Adrenal gland (tissue), 12 donors: ENCODE data around the gene AARSD1. TPM values are rescaled to one million over a fixed set of nuclear protein-coding genes. Genes with fewer than 3 reads are reported as not detected.

Experiments used
- DNase-seq, 7 donors: peaks; one replicate each; pipeline ENCODE4 v3.0.0-alpha.2; 2019 to 2020
- H3K27ac ChIP-seq, 5 donors: fragments of 200-600 bp; sonication (generic) in 4 of 5; 1 replicate in 3 of 5; 2 replicates in 2 of 5; pipeline versions ENCODE4 v1.5.1 to v1.8.0; 2016 to 2020; ENCODE audit warnings: mild to moderate bottlenecking in 1 of 5
- H3K27me3 ChIP-seq: fragments of 200-600 bp; 2 replicates; pipeline ENCODE4 v1.8.0; 2021
- H3K36me3 ChIP-seq, 2 donors: fragments of 200-600 bp; replicated peaks in 1 of 2; 1 replicate in 1 of 2; 2 replicates in 1 of 2; pipeline versions ENCODE4 v1.5.1 to v1.8.0; 2018 to 2022
- H3K4me1 ChIP-seq, 2 donors: fragments of 200-600 bp; replicated peaks in 1 of 2; 1 replicate in 1 of 2; 2 replicates in 1 of 2; pipeline versions ENCODE4 v1.5.1 to v1.8.0; 2018 to 2021
- H3K4me3 ChIP-seq, 4 donors: fragments of 200-600 bp; sonication (generic) in 3 of 4; one replicate each; pipeline ENCODE4 v1.5.1; 2016 to 2018
- H3K9me3 ChIP-seq, 3 donors: fragments of 200-600 bp; sonication (generic) in 1 of 3; replicated peaks in 1 of 3; 1 replicate in 2 of 3; 2 replicates in 1 of 3; pipeline versions ENCODE4 v1.5.1 to v1.8.0; 2016 to 2021
- POLR2A ChIP-seq, 2 donors: fragments of 450-650 bp; IDR thresholded peaks; one replicate each; pipeline ENCODE4 v1.6.1; 2017; ENCODE audit warnings: antibody characterized with exemption in 2 of 2, mild to moderate bottlenecking in 2 of 2, moderate library complexity in 1 of 2
- WGBS, 4 donors: extraction: QIAGEN DNeasy Blood & Tissue Kit in 2 of 4; methylation state at CpG; one replicate each; pipeline versions ENCODE4 v1.1.5 to v1.1.7; 2013 to 2017; 5-methylcytosine and 5-hydroxymethylcytosine counted together
- intact Hi-C, 2 donors: fragments of 100-400 bp; cut with DNase I; formaldehyde crosslinking; loops; one replicate each; pipeline versions ENCODE4 v1.14.1 to v1.15.0; 2022 to 2023
- polyA plus RNA-seq, 3 donors: library from polyadenylated mRNA; stranded (reverse); fragments of 200-250 nt in 2 of 3; fragments of 350-450 nt in 1 of 3; fragmentation: Illumina TruSeq in 1 of 3; extraction: RNeasy Lipid Tissue Mini Kit (QIAGEN cat#74804) in 1 of 3; gene quantifications; one replicate each; pipeline ENCODE4 v1.2.3, GENCODE V29; 2013 to 2014
- total RNA-seq, 9 donors: library from RNA; depleted of rRNA in 4 of 9; stranded (reverse); fragments of >200 nt in 4 of 9; fragments of 120-200 nt in 1 of 9; fragmentation: NEBNext Ultra II Directional in 1 of 9; extraction: Animal tissue kit (Norgen Biotek cat#: 25700) in 1 of 9; gene quantifications; one replicate each; pipeline versions ENCODE4 v1.1.0 to v1.2.4, GENCODE V29; 2013 to 2023
- TF ChIP-seq, protein P1 (sequence below), 6 experiments: fragments of 450-650 bp in 4 of 6; fragments of 200-600 bp in 2 of 6; sonication (generic) in 1 of 6; IDR thresholded peaks; 1 replicate in 5 of 6; 2 replicates in 1 of 6; pipeline versions ENCODE4 v1.5.1 to v1.8.0; 2016 to 2021; ENCODE audit warnings: antibody characterized with exemption in 6 of 6, mild to moderate bottlenecking in 2 of 6, moderate library complexity in 1 of 6
- donor health status: healthy with polysubstance abuse.
- donor health status: Bipolar disorder and iron deficiency.
- donor health status: DM: yes; HTN: yes; CAD: no.
- donor health status: DM: no; HTN: no; CAD: no.
- donor health status: DM: no; HTN: no; CAD: no.
- donor health status: DM: yes; HTN: yes; CAD: no.

Gene AARSD1
- total and polyA plus RNA-seq, 12 donors = 16.4 to 206 (median 35.4) TPM

DNA sequence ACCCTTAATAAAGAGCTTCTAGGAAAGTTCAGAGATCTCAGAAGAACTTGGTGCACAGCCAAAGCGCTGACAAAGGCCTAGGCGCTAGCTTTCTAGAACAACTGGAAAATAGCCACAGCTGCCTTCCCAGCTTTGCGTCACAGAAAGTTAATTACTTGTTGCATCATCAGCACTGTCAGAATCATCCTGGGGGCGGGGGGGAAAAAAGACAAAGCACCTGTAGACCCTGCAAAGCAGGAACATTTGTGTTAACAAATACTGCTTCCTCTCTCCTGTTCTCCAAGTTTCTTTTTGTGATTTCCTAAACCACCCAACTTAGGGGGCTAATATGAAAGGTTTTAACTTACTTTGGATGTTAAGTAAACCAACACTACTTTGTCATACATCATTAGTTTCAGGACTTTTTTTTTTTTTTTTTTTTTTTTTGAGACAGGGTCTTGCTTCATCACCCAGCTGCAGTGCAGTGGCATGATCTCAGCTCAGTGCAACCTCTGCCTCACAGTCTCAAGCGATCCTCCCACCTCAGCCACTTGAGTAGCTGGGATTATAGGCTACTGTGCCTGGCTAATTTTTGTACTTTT is 4.8 kb upstream of the AARSD1 start:
- H3K9me3 ChIP-seq = no peaks in the 10 kb centered on the region
- intact Hi-C loops = loop anchor here in 1 of 2 donors (2.0 kb wide), 1 partner anchor 28 kb away; no protein-coding TSS in a partner anchor
- H3K4me1 ChIP-seq = no peaks in the 10 kb centered on the region
- no peaks in the 10 kb centered on the region for H3K36me3 ChIP-seq
- no peak for TF ChIP-seq POLR2A (IDR thresholded peaks at IDR 0.05)
- TF ChIP-seq, protein P1, sequence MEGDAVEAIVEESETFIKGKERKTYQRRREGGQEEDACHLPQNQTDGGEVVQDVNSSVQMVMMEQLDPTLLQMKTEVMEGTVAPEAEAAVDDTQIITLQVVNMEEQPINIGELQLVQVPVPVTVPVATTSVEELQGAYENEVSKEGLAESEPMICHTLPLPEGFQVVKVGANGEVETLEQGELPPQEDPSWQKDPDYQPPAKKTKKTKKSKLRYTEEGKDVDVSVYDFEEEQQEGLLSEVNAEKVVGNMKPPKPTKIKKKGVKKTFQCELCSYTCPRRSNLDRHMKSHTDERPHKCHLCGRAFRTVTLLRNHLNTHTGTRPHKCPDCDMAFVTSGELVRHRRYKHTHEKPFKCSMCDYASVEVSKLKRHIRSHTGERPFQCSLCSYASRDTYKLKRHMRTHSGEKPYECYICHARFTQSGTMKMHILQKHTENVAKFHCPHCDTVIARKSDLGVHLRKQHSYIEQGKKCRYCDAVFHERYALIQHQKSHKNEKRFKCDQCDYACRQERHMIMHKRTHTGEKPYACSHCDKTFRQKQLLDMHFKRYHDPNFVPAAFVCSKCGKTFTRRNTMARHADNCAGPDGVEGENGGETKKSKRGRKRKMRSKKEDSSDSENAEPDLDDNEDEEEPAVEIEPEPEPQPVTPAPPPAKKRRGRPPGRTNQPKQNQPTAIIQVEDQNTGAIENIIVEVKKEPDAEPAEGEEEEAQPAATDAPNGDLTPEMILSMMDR (IDR thresholded peaks at IDR 0.05) = no peak
- no peaks in the 10 kb centered on the region for H3K27me3 ChIP-seq
- H3K4me3 ChIP-seq = no peak overlapping the region
- peak in 2 of 7 donors; percentile 38 to 44 for DNase-seq
- 36 to 51% (median 42%) methylated on average over 5 of the region's 5 CpGs for WGBS, 4 donors
- no peak overlapping the region for H3K27ac ChIP-seq

DNA sequence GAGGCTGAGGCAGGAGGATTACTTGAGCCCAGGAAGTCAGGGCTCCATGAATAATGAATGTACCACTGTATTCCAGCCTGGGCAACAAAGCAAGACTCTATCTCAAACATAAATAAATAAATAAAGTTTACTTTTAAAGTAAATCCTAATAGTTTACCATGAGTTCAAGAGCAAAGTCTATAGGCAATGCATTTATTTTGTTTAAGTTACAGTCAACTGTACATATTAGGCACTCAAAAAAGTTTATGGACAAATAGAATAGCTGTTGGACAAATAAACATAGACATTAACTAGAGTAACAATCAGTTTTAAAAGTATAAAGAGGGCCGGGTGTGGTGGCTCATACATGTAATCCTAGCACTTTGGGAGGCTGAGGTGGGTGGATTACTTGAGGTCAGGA is 3.7 kb upstream of the AARSD1 start:
- no peaks in the 10 kb centered on the region for H3K27me3 ChIP-seq
- H3K4me3 ChIP-seq = no peak overlapping the region
- DNase-seq = no peak
- TF ChIP-seq, protein P1 (IDR thresholded peaks at IDR 0.05) = no peak
- no peak for TF ChIP-seq POLR2A (IDR thresholded peaks at IDR 0.05)
- H3K4me1 ChIP-seq = peaks cover 0 to 6% of the 10 kb centered on the region in 2 donors
- WGBS, 4 donors = 88 to 94% (median 91%) methylated on average over 1 of the region's 1 CpG
- no peaks in the 10 kb centered on the region for H3K9me3 ChIP-seq
- no peaks in the 10 kb centered on the region for H3K36me3 ChIP-seq
- intact Hi-C loops = loop anchor here in 1 of 2 donors (2.0 kb wide), 1 partner anchor 29 kb away; no protein-coding TSS in a partner anchor
- H3K27ac ChIP-seq = no peak overlapping the region

DNA sequence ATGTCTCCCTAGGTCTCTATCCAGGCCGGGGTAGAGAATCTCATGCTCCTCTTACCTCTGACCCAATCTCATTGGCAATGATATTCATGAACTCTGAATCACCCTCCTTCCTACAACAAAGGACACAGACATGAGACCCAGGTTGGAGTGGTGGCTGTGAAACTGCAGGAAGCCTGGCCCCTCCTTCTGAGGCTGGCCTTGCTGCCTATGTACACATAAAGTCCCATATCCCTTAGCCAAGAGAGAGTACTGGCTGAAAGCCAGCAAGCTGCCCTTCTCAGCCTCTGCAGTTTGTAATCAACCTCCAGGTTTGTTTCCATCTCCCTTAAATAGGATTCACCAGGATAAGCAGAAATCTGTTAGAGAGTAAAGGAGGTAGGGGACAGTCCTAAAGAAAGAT is 10.6 kb downstream of the AARSD1 start:
- TF ChIP-seq, protein P1 (IDR thresholded peaks at IDR 0.05) = no peak
- no peak for TF ChIP-seq POLR2A (IDR thresholded peaks at IDR 0.05)
- Histone ChIP-seq H3K4me1 (no peaks in the 10 kb centered on the region), H3K27me3 (no peaks in the 10 kb centered on the region), H3K27ac (no peak overlapping the region), H3K4me3 (no peak overlapping the region), H3K36me3 (peaks cover 0 to 78% of the 10 kb centered on the region in 2 donors), H3K9me3 (no peaks in the 10 kb centered on the region)
- 50 to 100% (median 83%) methylated on average over 1 of the region's 1 CpG for WGBS, 4 donors
- peak in 1 of 7 donors; percentile 16 for DNase-seq
- intact Hi-C loops = no loop called here

DNA sequence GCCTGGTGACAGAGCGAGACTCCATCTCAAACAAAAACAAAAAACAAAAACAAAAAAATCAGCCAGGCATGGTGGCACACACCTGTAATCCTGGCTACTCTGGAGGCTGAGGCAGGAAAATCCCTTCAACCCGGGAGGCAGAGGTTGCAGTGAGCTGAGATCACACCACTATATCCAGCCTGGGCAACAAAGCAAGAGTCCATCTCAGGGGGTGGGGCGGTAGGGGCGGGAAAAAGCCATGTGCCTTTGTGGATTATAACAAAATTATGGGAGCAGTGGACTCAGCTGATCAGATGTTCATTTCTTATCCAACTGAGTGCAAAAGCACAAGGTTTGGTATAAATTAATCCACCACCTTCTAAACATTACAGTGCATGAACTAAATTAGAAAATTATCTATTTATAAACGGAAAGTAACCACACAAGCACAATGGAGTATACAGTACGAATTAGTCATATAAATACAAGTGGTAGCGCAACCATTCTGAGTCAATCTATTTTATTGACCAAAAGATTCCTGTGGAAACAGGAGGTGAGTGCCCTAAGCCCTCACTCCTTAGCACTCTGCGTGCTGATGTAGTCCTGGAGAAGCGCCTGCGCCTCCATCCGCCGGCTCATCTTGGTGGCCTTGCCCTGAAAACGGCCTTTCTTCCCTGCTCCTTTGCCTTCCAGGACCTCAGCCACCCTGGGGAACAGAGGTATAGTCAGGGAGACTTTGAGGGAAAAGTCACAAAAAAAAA is 14.0 kb downstream of the AARSD1 start:
- Histone ChIP-seq H3K27ac (no peak overlapping the region), H3K4me1 (no peaks in the 10 kb centered on the region), H3K36me3 (peaks cover 0 to 51% of the 10 kb centered on the region in 2 donors), H3K27me3 (no peaks in the 10 kb centered on the region), H3K9me3 (no peaks in the 10 kb centered on the region), H3K4me3 (no peak overlapping the region)
- no peak for TF ChIP-seq POLR2A (IDR thresholded peaks at IDR 0.05)
- TF ChIP-seq, protein P1 (IDR thresholded peaks at IDR 0.05) = no peak
- 92 to 93% (median 93%) methylated on average over 13 of the region's 13 CpGs for WGBS, 4 donors
- DNase-seq = no peak
- intact Hi-C loops = no loop called here
